Measurements from ENCODE around the gene ZNF324B. TPM values are rescaled to one million over a fixed set of nuclear protein-coding genes. Genes with fewer than 3 reads are reported as not detected.
"Not testable (repeated sequence)": the region's sequence is repeated elsewhere in the genome, so short reads cannot be mapped to it uniquely, and the experiment has no call there.

ZNF324B gene
- total and polyA plus RNA-seq, 2 donors (not counting 3 experiments of a cell fraction or from before 2014, with no cell fraction given) = 3.4 to 6.9 TPM

- ChIA-PET POLR2A (no interaction called here), CTCF (no interaction called here)
- intact Hi-C loops (cut with micrococcal nuclease) = no loop called here
- Histone ChIP-seq H3K9ac (replicated peaks; ENCODE audit: extremely low read depth, insufficient read depth, low read length) (no peak overlapping the region), H3K4me1 (ENCODE audit: control insufficient read depth, extremely low read depth, insufficient read depth, low read length) (no peaks in the 10 kb centered on the region), H3K27me3 (ENCODE audit: control insufficient read depth in 2 of 2, insufficient read depth in 2 of 2, low read length in 2 of 2) (no peaks in the 10 kb centered on the region), H3K36me3 (ENCODE audit: control insufficient read depth in 2 of 2, extremely low read depth in 1 of 2, insufficient read depth in 2 of 2, low read length in 2 of 2) (no peaks in the 10 kb centered on the region), H3K27ac (ENCODE audit: insufficient read depth, low read depth, low read length) (no peak overlapping the region), H3K79me2 (ENCODE audit: control insufficient read depth, insufficient read depth, low read length) (no peaks in the 10 kb centered on the region), H3K9me3 (replicated peaks; ENCODE audit: control insufficient read depth, insufficient read depth, low read length) (no peaks in the 10 kb centered on the region), H2AFZ (ENCODE audit: low read depth, low read length) (no peak overlapping the region), H3K4me2 (ENCODE audit: insufficient read depth, low read length) (no peak overlapping the region), H4K20me1 (replicated peaks; ENCODE audit: control insufficient read depth, extremely low read depth, insufficient read depth, low read length) (no peaks in the 10 kb centered on the region), H3K9me1 (replicated peaks; ENCODE audit: control insufficient read depth, extremely low read depth, insufficient read depth, low read length) (no peaks in the 10 kb centered on the region), H3K4me3 (replicated peaks in 1 of 3; ENCODE audit: insufficient read depth in 1 of 3, low read depth in 1 of 3, low read length in 3 of 3) (no peak overlapping the region)
- DNase-seq (ENCODE audit: low read depth, low spot score) (no peak), FAIRE-seq (no peak)
- dilution Hi-C loops (cut with MboI; ENCODE audit: extremely low pct_ligation_motif_present, low sequenced_read_pairs) = no loop called here
- TF ChIP-seq GATA2 (IDR thresholded peaks at IDR 0.05; ENCODE audit: insufficient read depth, insufficient read length, low read depth, low read length) (no peak), MYC (IDR thresholded peaks at IDR 0.05; ENCODE audit: low read depth, low read length) (no peak), POLR2AphosphoS5 (IDR thresholded peaks at IDR 0.05; ENCODE audit: insufficient read depth, low read depth, low read length) (no peak), FOS (IDR thresholded peaks at IDR 0.05; ENCODE audit: borderline replicate concordance, insufficient read depth, low read length) (no peak), CTCF (IDR thresholded peaks at IDR 0.05; ENCODE audit: extremely low read depth in 1 of 2, insufficient read depth in 1 of 2, low read depth in 1 of 2, low read length in 2 of 2) (no peak), MAX (IDR thresholded peaks at IDR 0.05; ENCODE audit: insufficient read depth, insufficient read length) (no peak), JUN (IDR thresholded peaks at IDR 0.05; ENCODE audit: borderline replicate concordance, insufficient read depth, insufficient read length, low read depth) (no peak), POLR2A (IDR thresholded peaks at IDR 0.05; ENCODE audit: low read depth, low read length) (no peak), EZH2 (IDR thresholded peaks at IDR 0.05; ENCODE audit: borderline replicate concordance, low read depth, low read length, severe bottlenecking) (no peak)
- BruUV-seq (replicated peaks) = no TSS peak
Measured at GRCh38 chr19:58483776-58484175, 32.4 kb downstream of the ZNF324B start.

DNA sequence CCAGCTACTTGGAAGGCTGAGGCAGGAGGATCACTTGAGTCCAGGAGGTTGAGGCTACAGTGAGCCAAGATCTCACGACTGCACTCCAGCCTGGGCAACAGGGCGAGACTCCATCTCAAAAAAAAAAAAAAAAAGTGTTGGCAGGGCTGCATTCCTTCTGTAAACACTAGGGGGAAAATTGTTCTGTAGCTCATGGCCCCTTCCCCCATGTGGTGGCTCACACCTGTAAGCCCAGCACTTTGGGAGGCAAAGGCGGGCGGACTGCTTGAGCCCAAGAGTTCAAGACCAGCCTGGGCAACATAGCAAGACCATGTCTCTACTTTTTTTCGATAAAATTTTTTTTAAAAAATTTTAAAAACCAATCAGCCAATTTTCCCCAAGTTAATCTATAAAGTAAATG, 32.9 kb downstream of the ZNF324B start:
- H3K9me3 ChIP-seq (replicated peaks; ENCODE audit: control insufficient read depth, insufficient read depth, low read length); H3K9ac ChIP-seq (replicated peaks; ENCODE audit: extremely low read depth, insufficient read depth, low read length); dilution Hi-C loops (cut with MboI; ENCODE audit: extremely low pct_ligation_motif_present, low sequenced_read_pairs); H3K9me1 ChIP-seq (replicated peaks; ENCODE audit: control insufficient read depth, extremely low read depth, insufficient read depth, low read length); H3K4me2 ChIP-seq (ENCODE audit: insufficient read depth, low read length); H3K36me3 ChIP-seq (ENCODE audit: control insufficient read depth in 2 of 2, extremely low read depth in 1 of 2, insufficient read depth in 2 of 2, low read length in 2 of 2); H2AFZ ChIP-seq (ENCODE audit: low read depth, low read length); H3K27ac ChIP-seq (ENCODE audit: insufficient read depth, low read depth, low read length); H3K4me1 ChIP-seq (ENCODE audit: control insufficient read depth, extremely low read depth, insufficient read depth, low read length); BruUV-seq (replicated peaks); H3K27me3 ChIP-seq (ENCODE audit: control insufficient read depth in 2 of 2, insufficient read depth in 2 of 2, low read length in 2 of 2); intact Hi-C loops (cut with micrococcal nuclease); DNase-seq (ENCODE audit: low read depth, low spot score); H4K20me1 ChIP-seq (replicated peaks; ENCODE audit: control insufficient read depth, extremely low read depth, insufficient read depth, low read length); CTCF ChIA-PET; H3K4me3 ChIP-seq (replicated peaks in 1 of 3; ENCODE audit: insufficient read depth in 1 of 3, low read depth in 1 of 3, low read length in 3 of 3); FAIRE-seq; H3K79me2 ChIP-seq (ENCODE audit: control insufficient read depth, insufficient read depth, low read length); POLR2A ChIA-PET: not testable (repeated sequence)
